GM23248 (cell line): Measurements from ENCODE around the gene LAMA3.

ENCODE experiments used
- EZH2 ChIP-seq: fragments of 200-600 bp; sonication (generic); IDR thresholded peaks from 2 replicates; pipeline ENCODE4 v1.6.1; 2018; ENCODE audit warnings: antibody characterized with exemption, mild to moderate bottlenecking; ENCODE audit not compliant: insufficient read depth, poor library complexity, severe bottlenecking
- EZH2phosphoT487 ChIP-seq: fragments of 200-600 bp; sonication (generic); IDR thresholded peaks from 2 replicates; pipeline ENCODE4 v1.6.1; 2018; ENCODE audit warnings: antibody characterized with exemption, moderate library complexity, mild to moderate bottlenecking, low read depth; ENCODE audit not compliant: insufficient read depth

DNA sequence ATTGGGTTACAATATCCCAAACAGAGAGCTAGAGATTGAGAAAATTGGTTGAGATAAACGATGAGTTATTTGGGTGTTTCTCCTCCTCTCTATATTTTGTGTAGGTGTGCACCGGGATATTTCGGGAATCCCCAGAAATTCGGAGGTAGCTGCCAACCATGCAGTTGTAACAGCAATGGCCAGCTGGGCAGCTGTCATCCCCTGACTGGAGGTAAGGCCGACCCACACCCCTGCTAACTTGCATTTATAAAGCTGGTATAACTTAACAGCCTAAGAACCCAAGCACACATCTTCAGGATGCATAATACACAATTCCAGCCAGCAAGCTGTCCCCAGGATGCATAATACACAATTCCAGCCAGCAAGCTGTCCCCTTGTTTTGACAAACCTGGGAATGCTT, 200.7 kb downstream of the LAMA3 start:
- TF ChIP-seq EZH2phosphoT487 = no peak
- no peak for TF ChIP-seq EZH2
